Astrocyte (in vitro differentiated cells and primary cell): ENCODE measurements around the gene MAST1.

ENCODE experiments used
- CTCF ChIP-seq: IDR thresholded peaks from 2 replicates; pipeline ENCODE4 v1.5.1; 2011; ENCODE audit warnings: low read depth, mild to moderate bottlenecking, inconsistent platforms, low read length, moderate library complexity; ENCODE audit not compliant: insufficient read depth
- EZH2 ChIP-seq: IDR thresholded peaks from 2 replicates; pipeline ENCODE4 v1.6.1; 2012; ENCODE audit warnings: mild to moderate bottlenecking, low read length, inconsistent platforms; ENCODE audit not compliant: insufficient read depth

GRCh38 chr19:12886969-12887747, 48.8 kb downstream of the MAST1 start, which contains the start of gene KLF1:
- TF ChIP-seq CTCF (no peak), EZH2 (no peak)
